Parathyroid adenoma (tissue), 2 donors: Measurements from ENCODE around the gene MAGI1.

Experiments
- H2AFZ ChIP-seq: fragments of 300-600 bp; sonication (generic); one replicate; pipeline ENCODE4 v1.7.0; 2017; ENCODE audit warnings: antibody characterized with exemption, mild to moderate bottlenecking
- H3K27ac ChIP-seq: fragments of 300-600 bp; sonication (generic); one replicate; pipeline ENCODE4 v1.7.0; 2017
- H3K27me3 ChIP-seq: fragments of 300-600 bp; sonication (generic); one replicate; pipeline ENCODE4 v1.7.0; 2017; ENCODE audit warnings: low read length; ENCODE audit not compliant: control insufficient read depth, insufficient read depth
- H3K36me3 ChIP-seq: fragments of 300-600 bp; sonication (generic); one replicate; pipeline ENCODE4 v1.7.0; 2017; ENCODE audit warnings: low read length; ENCODE audit not compliant: control insufficient read depth, insufficient read depth
- H3K4me1 ChIP-seq: fragments of 300-600 bp; sonication (generic); one replicate; pipeline ENCODE4 v1.7.0; 2017; ENCODE audit warnings: control low read depth
- H3K4me2 ChIP-seq: fragments of 300-600 bp; sonication (generic); one replicate; pipeline ENCODE4 v1.7.0; 2017; ENCODE audit warnings: low read length
- H3K4me3 ChIP-seq: fragments of 300-600 bp; sonication (generic); one replicate; pipeline ENCODE4 v1.7.0; 2017; ENCODE audit warnings: low read depth, low read length
- H3K79me2 ChIP-seq: fragments of 300-600 bp; sonication (generic); one replicate; pipeline ENCODE4 v1.7.0; 2017; ENCODE audit warnings: control low read depth
- H3K9ac ChIP-seq: fragments of 300-600 bp; sonication (generic); one replicate; pipeline ENCODE4 v1.7.0; 2017; ENCODE audit warnings: mild to moderate bottlenecking
- H3K9me3 ChIP-seq: fragments of 300-600 bp; sonication (generic); one replicate; pipeline ENCODE4 v1.7.0; 2017; ENCODE audit warnings: low read length; ENCODE audit not compliant: control insufficient read depth
- CTCF ChIP-seq: fragments of 300-600 bp; sonication (generic); IDR thresholded peaks from one replicate; pipeline ENCODE4 v1.7.0; 2017; ENCODE audit warnings: antibody characterized with exemption, mild to moderate bottlenecking
- donor health status: primary hyperparathyroidism.

Gene MAGI1

GRCh38 chr3:65362688-65363087 lies 676.0 kb downstream of the MAGI1 start:
- Histone ChIP-seq H3K36me3 (no peaks in the 10 kb centered on the region), H2AFZ (no peak overlapping the region), H3K9ac (no peak overlapping the region), H3K4me2 (no peak overlapping the region), H3K27me3 (no peaks in the 10 kb centered on the region), H3K4me1 (no peaks in the 10 kb centered on the region), H3K79me2 (no peaks in the 10 kb centered on the region), H3K4me3 (no peak overlapping the region), H3K9me3 (no peaks in the 10 kb centered on the region), H3K27ac (no peak overlapping the region)
- no peak for TF ChIP-seq CTCF

- Histone ChIP-seq H3K9ac (no peak overlapping the region), H2AFZ (no peak overlapping the region), H3K4me1 (no peaks in the 10 kb centered on the region), H3K4me3 (no peak overlapping the region), H3K9me3 (no peaks in the 10 kb centered on the region), H3K79me2 (no peaks in the 10 kb centered on the region), H3K27me3 (no peaks in the 10 kb centered on the region), H3K27ac (no peak overlapping the region), H3K36me3 (no peaks in the 10 kb centered on the region), H3K4me2 (no peak overlapping the region)
- no peak for TF ChIP-seq CTCF
These were observed 677.3 kb downstream of the MAGI1 start for GRCh38 chr3:65361448-65361847.

GRCh38 chr3:65356331-65357248 lies 682.1 kb downstream of the MAGI1 start:
- H3K4me3 ChIP-seq, result no peak overlapping the region
- no peak for TF ChIP-seq CTCF

GRCh38 chr3:65354880-65355279 lies 683.8 kb downstream of the MAGI1 start:
- Histone ChIP-seq H3K4me1 (no peaks in the 10 kb centered on the region), H3K4me2 (no peak overlapping the region), H3K36me3 (no peaks in the 10 kb centered on the region), H3K9me3 (no peaks in the 10 kb centered on the region), H2AFZ (no peak overlapping the region), H3K27me3 (no peaks in the 10 kb centered on the region), H3K4me3 (no peak overlapping the region), H3K9ac (no peak overlapping the region), H3K79me2 (no peaks in the 10 kb centered on the region), H3K27ac (no peak overlapping the region)
- TF ChIP-seq CTCF, result no peak

More at GRCh38 chr3:65356331-65357248, 682.1 kb downstream of the MAGI1 start:
- no peaks in the 10 kb centered on the region for H3K27me3 ChIP-seq
- H3K79me2 ChIP-seq, result no peaks in the 10 kb centered on the region
- H3K27ac ChIP-seq, result no peak overlapping the region
- H3K4me2 ChIP-seq, result no peak overlapping the region
- H3K9me3 ChIP-seq, result no peaks in the 10 kb centered on the region
- H3K9ac ChIP-seq, result no peak overlapping the region
- H2AFZ ChIP-seq, result no peak overlapping the region
- H3K4me1 ChIP-seq, result no peaks in the 10 kb centered on the region
- no peaks in the 10 kb centered on the region for H3K36me3 ChIP-seq

GRCh38 chr3:65352951-65353350 lies 685.8 kb downstream of the MAGI1 start:
- no peak overlapping the region for H3K4me3 ChIP-seq
- no peak for TF ChIP-seq CTCF

More at GRCh38 chr3:65352951-65353350, 685.8 kb downstream of the MAGI1 start:
- H3K9ac ChIP-seq, result no peak overlapping the region
- H3K27me3 ChIP-seq, result no peaks in the 10 kb centered on the region
- no peaks in the 10 kb centered on the region for H3K4me1 ChIP-seq
- H3K4me2 ChIP-seq, result no peak overlapping the region
- H3K36me3 ChIP-seq, result no peaks in the 10 kb centered on the region
- no peak overlapping the region for H2AFZ ChIP-seq
- H3K27ac ChIP-seq, result no peak overlapping the region
- no peaks in the 10 kb centered on the region for H3K79me2 ChIP-seq
- H3K9me3 ChIP-seq, result no peaks in the 10 kb centered on the region
